DOHH2 (cell line): ENCODE measurements around the gene SCLY.

Source experiments
- H3F3A ChIP-seq: fragments of 200-600 bp; sonication (generic), shearing (Covaris generic); 2 replicates; pipeline ENCODE4 v1.6.0; 2016; ENCODE audit warnings: antibody characterized with exemption, mild to moderate bottlenecking; ENCODE audit not compliant: control insufficient read depth, insufficient read depth
- H3K27ac ChIP-seq: fragments of 200-600 bp; sonication (generic); 2 replicates; pipeline ENCODE4 v1.5.1; 2014; ENCODE audit warnings: low read depth, mild to moderate bottlenecking, low read length, moderate library complexity
- H3K27me3 ChIP-seq: fragments of 200-600 bp; sonication (generic); 2 replicates; pipeline ENCODE4 v1.6.1; 2014; ENCODE audit warnings: mild to moderate bottlenecking, low read length, mixed read lengths; ENCODE audit not compliant: control insufficient read depth
- H3K36me3 ChIP-seq: fragments of 200-600 bp; sonication (generic); 2 replicates; pipeline ENCODE4 v1.6.1; 2014; ENCODE audit warnings: mild to moderate bottlenecking, low read length, moderate library complexity, mixed read lengths; ENCODE audit not compliant: control insufficient read depth
- H3K4me1 ChIP-seq: fragments of 200-600 bp; sonication (generic); 2 replicates; pipeline ENCODE4 v1.6.1; 2014; ENCODE audit warnings: mild to moderate bottlenecking, low read length, mixed read lengths; ENCODE audit not compliant: control insufficient read depth
- H3K4me2 ChIP-seq: fragments of 200-600 bp; sonication (generic); 2 replicates; pipeline ENCODE4 v1.6.0; 2014; ENCODE audit warnings: mild to moderate bottlenecking, low read length, moderate library complexity
- H3K4me3 ChIP-seq: fragments of 200-600 bp; sonication (generic); 2 replicates; pipeline ENCODE4 v1.5.1; 2014; ENCODE audit warnings: mild to moderate bottlenecking, low read length, mixed read lengths
- H3K79me2 ChIP-seq: fragments of 200-600 bp; sonication (generic); 2 replicates; pipeline ENCODE4 v1.6.1; 2014; ENCODE audit warnings: mild to moderate bottlenecking, low read length, mixed read lengths; ENCODE audit not compliant: control insufficient read depth
- H3K9me2 ChIP-seq: fragments of 200-600 bp; sonication (generic); replicated peaks from 2 replicates; pipeline ENCODE4 v1.6.1; 2014; ENCODE audit warnings: mild to moderate bottlenecking, low read length, mixed read lengths; ENCODE audit not compliant: control insufficient read depth
- H3K9me3 ChIP-seq: fragments of 200-600 bp; sonication (generic); 2 replicates; pipeline ENCODE4 v1.6.1; 2014; ENCODE audit warnings: antibody characterized with exemption, low read length, mixed read lengths; ENCODE audit not compliant: control insufficient read depth, insufficient read depth
- H4K20me1 ChIP-seq: fragments of 200-600 bp; sonication (generic); 2 replicates; pipeline ENCODE4 v1.6.0; 2014; ENCODE audit warnings: low read depth, mild to moderate bottlenecking, antibody characterized with exemption, low read length, moderate library complexity; ENCODE audit not compliant: control insufficient read depth, insufficient read depth
- EZH2phosphoT487 ChIP-seq: fragments of 200-600 bp; sonication (generic); IDR thresholded peaks from 2 replicates; pipeline ENCODE4 v1.6.1; 2017; ENCODE audit warnings: borderline replicate concordance, mild to moderate bottlenecking, antibody characterized with exemption, low read length, moderate library complexity, mixed read lengths
- TF ChIP-seq, protein P1 (sequence below): fragments of 200-600 bp; sonication (generic); IDR thresholded peaks from one replicate; pipeline ENCODE4 v1.5.1; 2014; ENCODE audit warnings: antibody characterized with exemption, mild to moderate bottlenecking, low read depth, low read length; ENCODE audit not compliant: poor library complexity, severe bottlenecking

The SCLY gene

DNA sequence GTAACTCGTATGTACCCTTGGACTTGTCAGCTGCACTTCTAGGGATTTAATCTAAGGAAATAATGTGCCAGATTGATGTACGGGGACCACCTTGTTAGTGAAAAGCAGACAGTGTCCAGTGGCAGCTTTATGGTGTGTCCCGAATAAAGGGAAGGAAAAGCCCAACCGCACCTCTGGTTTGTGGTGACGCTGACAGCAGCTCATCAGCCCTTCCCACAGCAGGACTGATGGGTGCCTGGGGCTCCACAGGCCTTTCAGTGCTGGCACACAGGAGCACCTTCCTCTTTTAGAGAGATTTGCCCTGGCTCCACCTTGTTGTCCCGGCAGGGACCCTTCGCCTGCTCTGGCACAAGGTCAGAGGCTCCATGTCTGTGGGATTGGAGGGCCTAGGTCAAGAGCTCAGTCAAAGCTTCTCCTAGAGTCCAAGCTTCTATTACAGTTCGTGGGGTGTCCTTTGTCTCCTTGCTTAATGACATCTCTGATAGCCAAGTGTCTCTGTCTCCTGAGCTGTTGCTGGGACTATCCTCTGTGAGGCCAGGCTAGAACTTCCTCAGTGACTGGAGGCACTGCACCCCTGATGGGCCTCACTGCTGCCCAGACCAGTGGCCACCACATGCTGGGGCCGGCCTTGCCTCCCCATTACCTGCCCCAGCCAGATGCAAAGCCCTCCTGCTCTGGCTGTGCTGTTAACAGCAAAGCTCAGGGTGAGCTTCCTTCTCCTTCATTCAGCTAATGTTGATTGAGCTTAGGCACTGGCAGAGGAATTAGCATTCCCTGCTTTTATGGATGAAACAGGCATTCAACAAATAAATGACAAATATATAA is 33.0 kb upstream of the SCLY start:
- Histone ChIP-seq H3K27ac (no peak overlapping the region), H3K9me2 (no peaks in the 10 kb centered on the region), H3K4me2 (no peak overlapping the region), H3K36me3 (peaks cover 3% of the 10 kb centered on the region; the same call in 1 of the 2 replicates), H4K20me1 (no peaks in the 10 kb centered on the region), H3K4me1 (no peaks in the 10 kb centered on the region), H3K79me2 (no peaks in the 10 kb centered on the region), H3K9me3 (no peaks in the 10 kb centered on the region), H3F3A (no peaks in the 10 kb centered on the region), H3K4me3 (no peak overlapping the region), H3K27me3 (no peaks in the 10 kb centered on the region)
- TF ChIP-seq, protein P1, sequence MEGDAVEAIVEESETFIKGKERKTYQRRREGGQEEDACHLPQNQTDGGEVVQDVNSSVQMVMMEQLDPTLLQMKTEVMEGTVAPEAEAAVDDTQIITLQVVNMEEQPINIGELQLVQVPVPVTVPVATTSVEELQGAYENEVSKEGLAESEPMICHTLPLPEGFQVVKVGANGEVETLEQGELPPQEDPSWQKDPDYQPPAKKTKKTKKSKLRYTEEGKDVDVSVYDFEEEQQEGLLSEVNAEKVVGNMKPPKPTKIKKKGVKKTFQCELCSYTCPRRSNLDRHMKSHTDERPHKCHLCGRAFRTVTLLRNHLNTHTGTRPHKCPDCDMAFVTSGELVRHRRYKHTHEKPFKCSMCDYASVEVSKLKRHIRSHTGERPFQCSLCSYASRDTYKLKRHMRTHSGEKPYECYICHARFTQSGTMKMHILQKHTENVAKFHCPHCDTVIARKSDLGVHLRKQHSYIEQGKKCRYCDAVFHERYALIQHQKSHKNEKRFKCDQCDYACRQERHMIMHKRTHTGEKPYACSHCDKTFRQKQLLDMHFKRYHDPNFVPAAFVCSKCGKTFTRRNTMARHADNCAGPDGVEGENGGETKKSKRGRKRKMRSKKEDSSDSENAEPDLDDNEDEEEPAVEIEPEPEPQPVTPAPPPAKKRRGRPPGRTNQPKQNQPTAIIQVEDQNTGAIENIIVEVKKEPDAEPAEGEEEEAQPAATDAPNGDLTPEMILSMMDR: no peak
- no peak for TF ChIP-seq EZH2phosphoT487

DNA sequence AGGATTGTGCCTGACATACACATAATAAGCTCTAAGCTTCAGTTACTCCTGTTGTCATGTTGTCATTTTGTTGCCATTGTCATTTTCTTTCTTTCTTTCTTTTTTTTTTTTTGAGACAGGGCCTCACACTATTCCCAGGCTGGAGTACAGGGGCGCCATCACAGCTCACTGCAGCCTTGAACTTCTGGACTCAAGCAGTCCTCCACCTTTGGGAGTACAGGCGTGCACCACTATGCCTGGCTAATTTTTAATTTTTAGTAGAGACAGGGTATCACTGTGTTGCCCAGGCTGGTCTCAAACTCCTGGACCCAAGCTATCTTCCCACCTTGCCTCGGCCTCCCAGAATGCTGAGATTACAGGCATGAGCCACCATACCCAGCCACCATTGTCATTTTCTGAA is 30.9 kb upstream of the SCLY start:
- no peak overlapping the region for H3K4me2 ChIP-seq

DNA sequence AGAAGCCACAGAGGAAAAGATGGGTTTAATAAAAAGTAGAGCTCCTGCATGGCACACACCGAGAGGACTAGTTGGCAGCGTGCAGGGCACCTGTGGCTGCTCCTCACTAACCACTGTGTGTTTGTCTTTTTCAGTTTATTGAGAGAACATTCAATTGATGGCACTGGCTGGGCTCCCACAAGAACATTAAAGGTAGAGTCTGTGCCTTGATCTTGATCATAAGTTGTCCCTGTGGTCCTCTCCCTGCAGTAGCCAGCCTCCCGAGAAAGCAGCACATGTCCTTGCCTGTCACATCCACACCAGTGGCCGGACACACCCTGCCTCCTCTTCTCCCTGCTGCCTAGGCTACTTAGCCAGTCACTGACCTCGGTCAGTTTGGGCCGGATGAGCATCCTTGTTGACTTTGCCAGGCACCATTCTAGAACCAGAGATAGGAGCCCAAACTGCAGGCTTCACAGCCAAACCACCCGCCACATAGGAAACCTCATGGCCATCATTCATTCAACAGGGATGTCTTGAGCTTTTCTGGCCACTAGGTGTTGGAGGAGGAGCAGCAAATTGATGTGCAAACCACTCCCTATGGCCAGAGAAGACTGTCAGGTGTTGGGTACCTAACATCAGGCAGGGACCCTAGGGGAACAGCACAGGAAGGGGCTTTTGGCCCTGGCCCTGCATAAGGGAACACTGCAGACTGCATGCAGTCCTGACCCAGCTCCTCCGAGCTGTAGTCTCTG is 30.2 kb upstream of the SCLY start:
- no peak overlapping the region for H3K27ac ChIP-seq
- no peaks in the 10 kb centered on the region for H3K27me3 ChIP-seq
- TF ChIP-seq EZH2phosphoT487: no peak
- TF ChIP-seq, protein P1: no peak
- no peaks in the 10 kb centered on the region for H3F3A ChIP-seq
- no peaks in the 10 kb centered on the region for H3K4me1 ChIP-seq
- H3K36me3 ChIP-seq: peaks cover 3% of the 10 kb centered on the region; the same call in 1 of the 2 replicates
- H3K9me2 ChIP-seq: no peaks in the 10 kb centered on the region
- H3K79me2 ChIP-seq: no peaks in the 10 kb centered on the region
- H3K9me3 ChIP-seq: no peaks in the 10 kb centered on the region
- H3K4me3 ChIP-seq: no peak overlapping the region
- H4K20me1 ChIP-seq: no peaks in the 10 kb centered on the region
- H3K4me2 ChIP-seq: no peak overlapping the region

More for the DNA sequence above, 30.9 kb upstream of the SCLY start:
- Histone ChIP-seq H3K9me2 (no peaks in the 10 kb centered on the region), H3K9me3 (no peaks in the 10 kb centered on the region), H3K4me3 (no peak overlapping the region), H4K20me1 (no peaks in the 10 kb centered on the region), H3F3A (no peaks in the 10 kb centered on the region), H3K4me1 (no peaks in the 10 kb centered on the region), H3K79me2 (no peaks in the 10 kb centered on the region), H3K27me3 (no peaks in the 10 kb centered on the region), H3K36me3 (peaks cover 3% of the 10 kb centered on the region; the same call in 1 of the 2 replicates), H3K27ac (no peak overlapping the region)
- TF ChIP-seq, protein P1: no peak
- TF ChIP-seq EZH2phosphoT487: no peak
